ENCODE data around the gene ANKRD45.
"Not testable (repeated sequence)": the region's sequence is repeated elsewhere in the genome, so short reads cannot be mapped to it uniquely, and the experiment has no call there.

Gene ANKRD45

DNA sequence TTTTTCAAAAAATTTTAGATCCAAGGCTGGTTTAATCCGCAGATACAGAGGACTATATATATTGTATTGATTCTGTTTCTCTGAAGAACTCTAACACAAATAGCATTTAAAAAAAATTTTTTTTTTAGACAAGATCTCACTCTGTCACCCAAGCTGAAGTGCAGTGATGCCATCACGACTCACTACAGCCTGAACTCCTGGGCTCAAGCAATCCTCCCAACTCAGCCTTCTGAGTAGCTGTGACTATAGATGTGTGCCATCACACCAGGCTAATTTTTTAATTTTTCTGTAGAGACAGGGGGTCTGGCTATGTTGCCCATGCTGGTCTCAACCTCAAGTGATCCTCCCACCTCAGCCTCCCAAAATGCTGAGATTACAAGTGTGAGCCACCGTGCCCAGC lies 3.0 kb downstream of the ANKRD45 start:
- DNase-seq, result peak in 1 of 2 experiments; percentile 45
- TF ChIP-seq POLR2A (IDR thresholded peaks at IDR 0.05; ENCODE audit: low read length) (no peak), GATA1 (IDR thresholded peaks at IDR 0.05; ENCODE audit: low read depth, low read length) (no peak)

DNA sequence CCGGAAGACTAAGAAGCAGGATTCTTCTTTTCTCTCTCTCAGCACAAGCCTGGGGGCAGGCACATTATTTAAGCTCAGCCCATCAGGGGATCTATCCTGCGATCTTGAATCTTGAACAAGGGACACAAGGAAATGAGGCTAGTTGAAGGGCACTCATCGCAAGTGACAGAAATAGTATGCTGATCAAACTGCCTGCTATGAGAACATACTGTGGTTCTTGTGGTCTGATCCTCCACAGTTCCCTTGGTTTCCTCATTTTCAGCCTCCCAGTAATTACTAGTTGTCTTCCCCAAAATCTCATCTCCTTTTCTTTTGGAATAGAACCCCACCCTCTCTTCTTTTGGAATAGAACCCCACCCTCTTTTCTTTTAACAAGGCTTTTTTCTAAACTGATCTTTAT lies 6.5 kb downstream of the ANKRD45 start:
- no peak for DNase-seq
- TF ChIP-seq POLR2A (IDR thresholded peaks at IDR 0.05; ENCODE audit: low read length) (no peak), GATA1 (IDR thresholded peaks at IDR 0.05; ENCODE audit: low read depth, low read length) (no peak)

DNA sequence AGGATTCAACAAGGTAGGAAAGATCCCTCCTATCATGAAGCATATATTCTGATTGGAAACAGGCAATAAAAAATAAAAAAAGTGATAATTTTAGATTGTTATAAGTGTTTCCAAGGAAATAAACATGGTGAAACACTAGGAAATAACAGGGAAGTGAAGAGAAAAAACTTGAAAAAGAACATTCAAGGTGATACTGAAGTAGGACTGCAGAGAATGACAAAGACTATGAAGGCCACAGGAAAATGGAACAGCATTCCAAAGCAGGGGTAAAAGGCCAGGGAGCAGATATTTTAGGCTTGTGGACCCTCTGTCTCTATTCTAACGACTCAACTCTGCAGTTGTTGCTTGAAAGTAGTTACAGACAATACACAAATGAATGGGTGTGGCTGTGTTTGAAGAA lies 7.9 kb downstream of the ANKRD45 start:
- no peak for TF ChIP-seq POLR2A (IDR thresholded peaks at IDR 0.05; ENCODE audit: low read length)
- no peak for TF ChIP-seq GATA1 (IDR thresholded peaks at IDR 0.05; ENCODE audit: low read depth, low read length)
- no peak for DNase-seq

DNA sequence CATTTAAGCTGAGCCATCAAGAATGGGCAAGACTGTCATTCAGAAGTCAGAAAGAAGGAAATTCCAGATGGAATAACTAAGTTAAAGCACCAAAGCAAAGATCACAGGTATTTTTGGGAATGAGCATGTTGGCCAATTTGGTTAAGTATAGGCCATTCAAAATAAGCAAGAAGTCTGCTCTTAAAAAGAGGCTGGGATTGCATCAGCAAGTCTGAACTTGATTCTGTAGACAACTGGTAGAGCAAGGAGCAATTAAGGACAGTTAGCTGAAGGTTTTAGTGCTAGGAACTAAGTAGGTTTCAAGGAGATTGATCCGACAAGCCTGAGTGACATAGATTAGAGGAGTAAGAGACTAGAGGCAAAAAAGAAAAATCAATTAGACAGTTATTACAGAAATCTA lies 8.4 kb downstream of the ANKRD45 start:
- TF ChIP-seq POLR2A (IDR thresholded peaks at IDR 0.05; ENCODE audit: low read length) (no peak), GATA1 (IDR thresholded peaks at IDR 0.05; ENCODE audit: low read depth, low read length) (no peak)
- DNase-seq, result peak in 1 of 2 experiments; percentile 21

DNA sequence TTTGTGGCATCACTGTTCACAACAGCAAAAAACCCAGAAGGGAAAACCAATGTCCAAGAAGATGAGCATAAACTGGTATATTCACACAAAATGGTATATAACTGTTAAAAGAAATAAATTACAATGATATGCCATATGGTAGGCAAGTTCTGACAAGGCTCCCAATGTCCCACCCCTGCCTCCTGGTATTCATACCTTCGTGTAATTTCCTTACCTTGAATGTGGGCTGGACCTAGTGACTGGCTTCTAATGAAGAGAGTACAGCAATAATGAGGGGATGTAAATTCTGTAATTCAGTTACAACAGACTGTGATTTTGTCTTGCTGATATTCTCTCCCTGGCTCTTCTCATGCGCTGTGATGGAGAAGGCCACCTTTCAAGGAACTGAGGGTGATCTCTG lies 9.3 kb downstream of the ANKRD45 start:
- TF ChIP-seq POLR2A (IDR thresholded peaks at IDR 0.05; ENCODE audit: low read length), result no peak
- no peak for TF ChIP-seq GATA1 (IDR thresholded peaks at IDR 0.05; ENCODE audit: low read depth, low read length)
- no peak for DNase-seq

DNA sequence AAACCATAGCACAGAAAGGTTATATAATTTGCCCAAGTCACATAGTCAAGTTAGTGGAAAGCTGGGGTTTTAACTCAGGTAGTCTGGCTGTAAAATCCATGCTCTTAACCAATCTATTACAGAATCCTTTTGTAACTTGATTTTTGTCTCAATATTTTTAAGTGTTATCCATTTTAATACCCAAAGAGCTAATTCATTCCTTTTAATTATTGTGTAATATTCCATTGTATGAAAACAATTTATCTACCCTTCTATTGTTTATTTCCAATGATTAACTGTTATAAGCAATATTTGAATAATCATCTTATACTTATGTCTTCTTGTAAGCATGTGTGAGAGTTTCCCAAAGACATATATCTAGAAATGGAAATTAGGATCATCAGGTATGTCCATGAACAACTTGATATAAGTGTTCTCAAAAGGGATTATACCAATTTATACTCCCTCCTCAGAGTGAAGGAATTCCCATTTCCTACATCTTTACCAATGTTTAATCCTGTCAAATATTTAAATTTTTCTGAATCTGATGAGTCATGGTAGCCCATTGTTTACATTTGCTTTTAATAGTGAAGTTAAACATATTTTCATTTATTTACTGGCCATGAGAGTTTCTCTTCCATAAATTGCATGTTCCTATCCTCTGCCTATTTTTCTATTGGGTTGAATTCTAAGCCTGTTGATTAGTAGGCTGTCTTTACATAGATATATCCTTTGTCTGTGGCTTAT lies 20.6 kb downstream of the ANKRD45 start:
- TF ChIP-seq POLR2A (IDR thresholded peaks at IDR 0.05; ENCODE audit: low read length) (no peak), GATA1 (IDR thresholded peaks at IDR 0.05; ENCODE audit: low read depth, low read length) (no peak)
- no peak for DNase-seq

DNA sequence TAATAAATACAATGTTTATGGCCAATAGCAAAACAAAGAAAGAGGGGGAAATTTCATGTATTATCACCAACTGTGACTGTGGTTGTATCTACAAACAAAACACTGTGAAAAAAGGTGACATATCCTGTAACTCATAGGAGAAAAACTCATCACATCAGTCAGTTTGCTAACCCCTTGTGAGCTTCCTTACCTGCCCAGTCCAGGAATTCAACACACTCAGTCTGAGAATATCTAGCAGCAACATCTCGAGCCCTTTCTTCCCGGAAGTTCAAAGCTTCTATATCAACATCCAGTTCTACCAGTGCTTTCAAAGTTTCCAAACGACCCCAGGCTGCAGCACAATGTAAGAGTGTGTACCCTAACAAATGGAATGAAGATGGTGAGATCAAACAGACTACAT lies 23.0 kb downstream of the ANKRD45 start:
- no peak for DNase-seq
- TF ChIP-seq POLR2A (IDR thresholded peaks at IDR 0.05; ENCODE audit: low read length), result no peak
- no peak for TF ChIP-seq GATA1 (IDR thresholded peaks at IDR 0.05; ENCODE audit: low read depth, low read length)

DNA sequence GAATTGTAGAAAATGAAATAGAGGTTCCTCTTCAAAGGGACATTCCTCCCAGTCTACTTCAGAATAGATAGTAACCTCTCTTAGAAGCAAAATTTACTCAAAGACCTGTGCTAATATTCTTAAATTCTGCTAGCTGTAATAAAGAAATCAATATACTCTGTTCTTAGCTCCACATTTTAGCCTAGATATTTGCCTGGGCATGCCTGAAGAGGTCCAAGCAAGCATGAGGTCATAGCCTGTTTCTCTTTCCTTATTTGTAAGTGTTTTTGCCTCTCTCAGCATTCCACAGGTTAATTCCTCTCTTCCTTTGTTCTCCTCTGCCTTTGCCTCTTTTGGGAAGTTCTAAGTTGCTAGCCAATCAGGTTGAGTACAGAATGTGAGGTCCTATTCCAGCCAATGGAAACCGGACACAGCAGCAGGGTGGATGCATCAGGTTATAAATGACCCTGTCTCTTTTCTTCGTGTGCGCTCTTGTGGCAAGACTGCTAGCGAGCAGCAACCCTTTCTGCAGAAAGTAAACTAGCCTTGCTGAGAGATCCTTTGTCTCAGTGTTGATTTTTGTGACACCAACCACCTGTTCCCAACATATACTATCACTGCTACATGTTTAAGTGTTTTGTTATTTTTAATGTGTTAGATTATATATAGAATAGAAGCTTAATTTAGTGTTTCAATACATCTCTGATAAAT lies 27.1 kb downstream of the ANKRD45 start:
- not testable (repeated sequence) for DNase-seq

DNA sequence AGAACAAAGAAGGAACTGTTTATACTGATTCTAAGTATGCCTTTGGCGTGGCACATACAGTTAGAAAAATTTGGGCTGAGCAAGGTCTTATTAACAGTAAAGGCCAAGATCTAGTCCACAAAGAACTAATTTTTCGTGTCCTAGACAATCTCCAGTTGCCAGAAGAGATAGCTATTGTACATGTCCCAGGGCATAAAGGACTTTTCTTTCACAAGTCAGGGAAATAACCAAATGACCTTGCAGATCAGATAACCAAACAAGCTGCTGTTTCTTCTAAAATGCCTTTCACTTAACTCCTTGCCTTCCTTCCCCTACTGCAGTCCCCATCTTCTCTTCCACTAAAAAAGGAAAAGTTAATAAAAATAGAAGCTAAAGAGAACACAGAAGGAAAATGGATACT lies 30.5 kb downstream of the ANKRD45 start:
- TF ChIP-seq GATA1 (IDR thresholded peaks at IDR 0.05; ENCODE audit: low read depth, low read length) (no peak), POLR2A (IDR thresholded peaks at IDR 0.05; ENCODE audit: low read length) (no peak)
- DNase-seq, result peak in 1 of 2 experiments; percentile 18

DNA sequence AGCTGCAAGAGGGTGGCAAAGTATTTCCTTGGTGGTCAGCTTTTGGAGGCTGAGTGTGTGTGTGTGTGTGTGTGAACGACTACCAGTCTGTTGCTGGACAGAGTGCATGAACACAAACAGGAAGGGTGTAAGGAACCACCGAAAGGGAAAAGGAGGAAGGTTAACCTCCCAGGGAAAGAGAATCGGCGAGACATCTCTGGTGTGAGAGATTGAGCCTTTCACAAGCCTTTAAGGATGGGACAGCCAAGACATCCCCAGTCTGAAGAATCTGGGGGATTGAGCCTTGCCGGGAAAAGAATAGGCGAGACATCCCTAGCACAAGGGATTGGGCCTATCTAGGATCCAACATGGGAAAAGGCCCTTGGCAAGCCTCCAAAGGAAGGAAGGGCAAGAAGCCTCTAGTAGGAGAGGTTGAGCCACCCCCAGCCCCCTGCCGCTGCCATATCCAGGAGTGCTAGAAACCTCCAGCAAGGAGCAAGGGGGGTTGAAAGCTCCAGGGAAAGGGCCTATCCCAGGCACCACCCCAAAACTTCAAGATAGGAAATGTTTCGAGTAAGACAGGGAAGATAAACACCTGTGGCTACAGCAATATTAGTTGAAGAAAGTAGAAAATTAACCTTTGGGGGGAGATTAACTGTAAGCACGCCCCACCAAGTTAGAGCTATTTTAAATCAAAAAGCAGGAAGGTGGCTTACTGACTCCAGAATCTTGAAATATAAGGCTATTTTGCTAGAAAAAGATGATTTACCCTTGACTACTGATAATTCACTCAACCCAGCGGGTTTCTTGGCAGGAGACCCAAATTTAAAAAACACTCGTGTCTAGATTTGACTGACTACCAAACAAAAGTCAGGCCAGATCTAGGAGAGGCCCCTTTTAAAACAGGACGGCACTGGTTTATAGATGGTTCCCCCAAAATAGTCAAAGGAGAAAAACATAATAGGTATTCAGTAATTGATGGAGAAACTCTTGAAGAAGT lies 31.3 kb downstream of the ANKRD45 start:
- no peak for DNase-seq
- no peak for TF ChIP-seq GATA1 (IDR thresholded peaks at IDR 0.05; ENCODE audit: low read depth, low read length)
- no peak for TF ChIP-seq POLR2A (IDR thresholded peaks at IDR 0.05; ENCODE audit: low read length)

DNA sequence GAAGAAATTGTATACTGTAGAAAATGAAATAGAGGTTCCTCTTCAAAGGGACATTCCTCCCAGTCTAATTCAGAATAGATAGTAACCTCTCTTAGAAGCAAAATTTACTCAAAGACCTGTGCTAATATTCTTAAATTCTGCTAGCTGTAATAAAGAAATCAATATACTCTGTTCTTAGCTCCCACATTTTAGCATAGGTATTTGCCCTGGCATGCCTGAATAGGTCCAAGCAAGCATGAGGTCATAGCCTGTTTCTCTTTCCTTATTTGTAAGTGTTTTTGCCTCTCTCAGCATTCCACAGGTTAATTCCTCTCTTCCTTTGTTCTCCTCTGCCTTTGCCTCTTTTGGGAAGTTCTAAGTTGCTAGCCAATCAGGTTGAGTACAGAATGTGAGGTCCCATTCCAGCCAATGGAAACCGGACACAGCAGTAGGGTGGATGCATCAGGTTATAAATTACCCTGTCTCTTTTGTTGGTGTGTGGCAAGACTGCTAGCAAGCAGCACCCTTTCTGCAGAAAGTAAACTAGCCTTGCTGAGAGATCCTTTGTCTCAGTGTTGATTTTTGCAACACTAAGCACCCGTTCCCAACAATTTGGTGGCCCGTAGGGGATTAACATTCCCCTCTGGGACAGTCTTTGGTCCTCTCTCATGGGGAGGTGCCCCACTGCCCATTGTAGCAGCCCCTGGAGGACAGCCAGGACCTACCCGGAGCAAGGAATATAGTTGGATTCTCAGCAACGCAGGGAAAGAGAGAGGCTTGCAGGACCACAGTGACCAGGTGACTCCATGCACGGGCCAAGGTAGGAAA lies 32.2 kb downstream of the ANKRD45 start:
- DNase-seq, result not testable (repeated sequence)

DNA sequence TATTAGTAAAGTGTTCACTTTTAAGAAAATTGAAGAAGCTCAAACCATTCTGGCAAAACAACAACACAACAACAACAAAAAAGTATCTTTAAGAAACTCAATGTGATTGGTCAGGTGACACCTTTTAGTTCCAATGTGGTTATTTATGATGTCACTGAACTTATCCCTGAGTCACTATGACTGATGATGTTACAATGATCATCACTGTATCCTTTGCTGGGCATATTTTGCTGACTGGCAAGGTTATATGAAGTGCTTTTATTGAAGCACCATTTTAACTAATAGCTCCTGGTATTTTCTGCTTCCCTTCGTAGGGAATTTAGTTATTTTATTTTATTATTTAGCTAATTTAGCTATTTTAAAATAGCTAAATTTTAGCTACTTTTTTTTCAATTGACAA lies 34.5 kb downstream of the ANKRD45 start, which contains the start of gene TEX50:
TEX50 (plus strand) TSS at position 223 of the 400 bp plus-strand sequence. CDS start 184 bp downstream, outside the sequence.
- no peak for TF ChIP-seq POLR2A (IDR thresholded peaks at IDR 0.05; ENCODE audit: low read length)
- TF ChIP-seq GATA1 (IDR thresholded peaks at IDR 0.05; ENCODE audit: low read depth, low read length), result no peak
- DNase-seq, result peak; percentile 26 to 67

DNA sequence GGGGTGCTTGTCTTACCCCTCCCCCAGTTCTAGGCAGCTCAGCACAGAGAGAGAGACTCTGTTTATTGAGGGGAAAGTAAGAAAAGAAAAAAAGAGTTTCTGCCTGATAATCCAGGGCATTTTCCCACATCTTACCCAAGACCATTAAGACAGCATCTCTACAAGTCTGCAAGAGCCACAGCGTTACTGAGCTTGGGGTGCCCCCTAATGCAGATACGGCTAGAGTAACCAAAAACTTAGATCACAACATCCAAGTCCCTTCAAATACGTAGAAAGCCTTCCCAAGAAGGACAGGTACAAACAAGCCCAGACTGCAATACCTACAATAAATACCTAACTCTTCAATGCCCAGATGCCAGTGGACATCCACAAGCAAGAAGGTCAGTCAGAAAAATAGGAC lies 40.8 kb downstream of the ANKRD45 start:
- peak; percentile 22 to 30 for DNase-seq
- no peak for TF ChIP-seq POLR2A (IDR thresholded peaks at IDR 0.05; ENCODE audit: low read length)
- TF ChIP-seq GATA1 (IDR thresholded peaks at IDR 0.05; ENCODE audit: low read depth, low read length), result no peak
